ENCODE data around the gene RPP25. TPM values are rescaled to one million over a fixed set of nuclear protein-coding genes. Genes with fewer than 3 reads are reported as not detected.

RPP25 gene
- total RNA-seq, 1 donor from 2014 or later: 4.3 TPM

DNA sequence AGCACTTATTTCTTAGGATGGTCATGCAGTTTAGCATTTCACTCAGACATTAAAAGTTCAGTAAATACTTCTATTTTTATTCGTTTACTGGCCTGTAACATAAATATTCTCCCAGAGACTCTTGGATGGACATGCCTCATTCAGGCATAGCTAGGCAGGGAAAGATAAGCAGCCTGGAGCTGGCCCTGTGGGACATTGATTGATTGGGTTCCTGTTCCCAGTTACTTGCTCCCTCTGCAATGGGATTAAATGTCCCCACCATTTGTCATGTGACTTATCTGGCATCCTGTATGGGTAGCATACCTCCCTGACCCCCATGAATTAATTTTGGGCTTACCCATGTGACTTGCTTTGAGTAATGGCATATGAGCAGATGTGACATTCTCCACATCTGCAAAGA, 36.0 kb upstream of the RPP25 start:
- H3K9me3 Mint-ChIP-seq: no peaks in the 10 kb centered on the region
- intact Hi-C loops (cut with micrococcal nuclease): no loop called here
- DNase-seq (no peak), ATAC-seq (ENCODE audit: low read depth) (no peak)
- TF ChIP-seq, protein P1, sequence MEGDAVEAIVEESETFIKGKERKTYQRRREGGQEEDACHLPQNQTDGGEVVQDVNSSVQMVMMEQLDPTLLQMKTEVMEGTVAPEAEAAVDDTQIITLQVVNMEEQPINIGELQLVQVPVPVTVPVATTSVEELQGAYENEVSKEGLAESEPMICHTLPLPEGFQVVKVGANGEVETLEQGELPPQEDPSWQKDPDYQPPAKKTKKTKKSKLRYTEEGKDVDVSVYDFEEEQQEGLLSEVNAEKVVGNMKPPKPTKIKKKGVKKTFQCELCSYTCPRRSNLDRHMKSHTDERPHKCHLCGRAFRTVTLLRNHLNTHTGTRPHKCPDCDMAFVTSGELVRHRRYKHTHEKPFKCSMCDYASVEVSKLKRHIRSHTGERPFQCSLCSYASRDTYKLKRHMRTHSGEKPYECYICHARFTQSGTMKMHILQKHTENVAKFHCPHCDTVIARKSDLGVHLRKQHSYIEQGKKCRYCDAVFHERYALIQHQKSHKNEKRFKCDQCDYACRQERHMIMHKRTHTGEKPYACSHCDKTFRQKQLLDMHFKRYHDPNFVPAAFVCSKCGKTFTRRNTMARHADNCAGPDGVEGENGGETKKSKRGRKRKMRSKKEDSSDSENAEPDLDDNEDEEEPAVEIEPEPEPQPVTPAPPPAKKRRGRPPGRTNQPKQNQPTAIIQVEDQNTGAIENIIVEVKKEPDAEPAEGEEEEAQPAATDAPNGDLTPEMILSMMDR (IDR thresholded peaks at IDR 0.05): no peak
- ChIA-PET POLR2A (no interaction called here), CTCF (no interaction called here)
- H3K27me3 Mint-ChIP-seq: peaks cover 51% of the 10 kb centered on the region
- H3K4me1 Mint-ChIP-seq: peaks cover 23% of the 10 kb centered on the region
- H3K4me3 Mint-ChIP-seq: no peak overlapping the region
- no peak overlapping the region for H3K27ac Mint-ChIP-seq
- H3K36me3 Mint-ChIP-seq (ENCODE audit: low read depth): no peaks in the 10 kb centered on the region

DNA sequence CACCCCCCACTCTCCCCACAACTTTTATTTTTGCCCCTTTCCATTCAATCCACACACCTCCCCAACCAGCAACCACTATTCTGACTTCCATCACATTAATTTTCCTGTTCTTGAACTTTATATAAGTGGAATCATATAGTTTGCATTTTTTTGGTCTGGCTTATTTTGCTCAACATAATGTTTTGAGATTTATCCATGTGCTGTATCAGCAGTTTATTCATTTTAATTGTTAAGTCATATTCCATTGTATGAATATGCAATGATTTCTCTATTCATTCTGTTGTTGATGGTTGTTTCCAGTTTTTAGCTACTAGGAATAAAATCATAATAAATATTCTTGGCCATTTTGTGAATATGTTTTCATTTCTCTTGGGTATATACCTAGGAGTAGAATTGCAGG, 33.0 kb upstream of the RPP25 start:
- Mint-ChIP-seq H3K27ac (no peak overlapping the region), H3K9me3 (no peaks in the 10 kb centered on the region), H3K4me3 (no peak overlapping the region), H3K4me1 (peaks cover 3% of the 10 kb centered on the region), H3K27me3 (peaks cover 47% of the 10 kb centered on the region), H3K36me3 (ENCODE audit: low read depth) (no peaks in the 10 kb centered on the region)
- intact Hi-C loops (cut with micrococcal nuclease): no loop called here
- POLR2A ChIA-PET: no interaction called here
- no peak for ATAC-seq (ENCODE audit: low read depth)
- TF ChIP-seq, protein P1 (IDR thresholded peaks at IDR 0.05): no peak
- CTCF ChIA-PET: no interaction called here
- DNase-seq: no peak

DNA sequence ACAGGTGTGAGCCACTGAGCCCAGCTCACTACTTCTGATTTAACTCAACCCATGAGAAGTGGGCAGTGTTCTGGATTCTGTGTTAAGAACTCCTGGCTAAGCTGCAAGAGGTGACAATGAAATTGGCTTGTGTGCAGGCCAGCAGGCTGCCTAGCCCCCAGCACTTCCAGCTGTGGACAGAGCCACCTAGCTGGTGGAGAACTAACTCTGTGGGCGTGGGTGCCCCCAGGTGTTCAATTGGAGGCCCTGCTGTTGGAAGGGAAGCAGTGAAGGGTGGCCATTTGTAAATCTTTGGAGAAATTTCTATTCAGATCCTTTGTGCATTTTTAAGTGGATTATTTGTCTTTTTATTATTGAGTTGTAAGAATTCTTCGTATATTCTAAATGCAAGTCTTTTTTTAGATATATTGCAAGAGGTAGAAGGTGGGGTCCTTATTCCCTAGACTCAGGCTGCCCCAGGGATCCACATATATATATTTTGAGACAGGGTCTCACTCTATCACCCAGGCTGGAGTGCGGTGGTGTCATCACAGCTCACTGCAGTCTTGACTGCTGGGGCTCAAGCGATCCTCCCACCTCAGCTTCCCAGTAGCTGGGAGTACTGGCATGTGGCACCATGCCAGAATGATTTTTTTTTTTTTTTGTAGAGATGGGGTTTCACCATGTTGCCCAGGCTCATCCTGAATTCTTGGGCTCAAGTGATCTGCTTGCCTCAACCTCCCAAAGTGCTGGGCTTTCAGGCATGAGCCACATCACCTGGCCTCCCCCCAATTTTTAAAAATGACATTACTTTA, 31.6 kb upstream of the RPP25 start:
- peaks cover 8% of the 10 kb centered on the region for H3K4me1 Mint-ChIP-seq
- ChIA-PET POLR2A (interaction anchor here (0.7 kb wide), 1 partner anchor 135 kb away, joined by 3 read pairs; no protein-coding TSS in a partner anchor), CTCF (interaction anchor here (1.0 kb wide), 1 partner anchor 38 kb away, joined by 3 read pairs; no protein-coding TSS in a partner anchor)
- TF ChIP-seq, protein P1 (IDR thresholded peaks at IDR 0.05): no peak
- ATAC-seq (ENCODE audit: low read depth) (peak; percentile 60), DNase-seq (no peak)
- no peaks in the 10 kb centered on the region for H3K36me3 Mint-ChIP-seq (ENCODE audit: low read depth)
- H3K9me3 Mint-ChIP-seq: no peaks in the 10 kb centered on the region
- H3K27ac Mint-ChIP-seq: no peak overlapping the region
- no peak overlapping the region for H3K4me3 Mint-ChIP-seq
- intact Hi-C loops (cut with micrococcal nuclease): no loop called here
- H3K27me3 Mint-ChIP-seq: peaks cover 46% of the 10 kb centered on the region

DNA sequence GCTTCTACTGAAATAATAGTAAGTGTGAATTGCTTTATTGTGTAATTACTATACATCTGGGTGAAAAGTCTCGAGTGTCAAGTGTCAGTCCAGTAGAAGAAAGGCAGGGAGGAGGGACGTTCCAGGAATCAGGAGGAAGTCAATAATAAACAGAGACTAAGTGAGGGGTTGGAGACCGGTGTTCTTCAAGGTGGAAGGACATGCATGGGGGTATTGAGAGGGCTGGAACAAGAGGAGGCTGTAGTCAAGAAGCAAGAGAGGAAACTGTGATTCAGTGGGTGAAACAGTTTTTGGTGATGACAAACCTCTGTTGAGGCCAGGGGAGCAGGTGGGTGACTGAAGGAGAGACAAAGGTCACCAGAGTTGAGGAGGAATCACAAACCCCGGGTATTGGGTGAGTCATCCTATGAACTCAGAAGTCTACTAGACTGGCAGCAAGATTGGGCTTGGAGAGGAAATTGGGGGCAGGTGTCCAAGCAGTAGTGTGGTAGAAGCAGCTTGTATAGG, 27.2 kb upstream of the RPP25 start:
- Mint-ChIP-seq H3K4me3 (no peak overlapping the region), H3K36me3 (ENCODE audit: low read depth) (no peaks in the 10 kb centered on the region), H3K27me3 (peaks cover 43% of the 10 kb centered on the region), H3K9me3 (no peaks in the 10 kb centered on the region), H3K4me1 (peaks cover 5% of the 10 kb centered on the region), H3K27ac (no peak overlapping the region)
- ChIA-PET POLR2A (no interaction called here), CTCF (no interaction called here)
- intact Hi-C loops (cut with micrococcal nuclease): no loop called here
- ATAC-seq (ENCODE audit: low read depth): peak; percentile 54
- TF ChIP-seq, protein P1 (IDR thresholded peaks at IDR 0.05): no peak
- no peak for DNase-seq

DNA sequence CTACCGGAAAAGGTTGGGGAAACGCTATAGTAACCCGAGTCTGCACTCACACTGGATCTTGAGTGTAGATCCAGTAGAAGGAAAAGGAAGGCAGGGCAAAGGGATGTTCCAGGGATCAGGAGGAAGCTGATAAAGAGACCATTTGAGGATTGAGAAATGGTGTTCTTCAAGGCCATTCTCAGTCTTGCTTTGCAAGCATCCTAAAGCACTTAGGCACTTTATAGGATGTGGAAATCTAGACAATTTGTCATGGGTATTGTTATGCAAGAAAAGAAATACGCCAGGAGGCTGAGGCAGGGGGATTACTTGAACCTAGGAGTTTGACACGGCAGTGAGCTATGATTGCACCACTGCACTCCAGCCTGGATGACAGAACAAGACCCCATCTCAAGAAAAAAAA, 25.6 kb upstream of the RPP25 start:
- intact Hi-C loops (cut with micrococcal nuclease): no loop called here
- ChIA-PET POLR2A (no interaction called here), CTCF (no interaction called here)
- Mint-ChIP-seq H3K36me3 (ENCODE audit: low read depth) (no peaks in the 10 kb centered on the region), H3K4me3 (no peak overlapping the region), H3K4me1 (peaks cover 5% of the 10 kb centered on the region), H3K27me3 (peaks cover 40% of the 10 kb centered on the region), H3K9me3 (no peaks in the 10 kb centered on the region), H3K27ac (no peak overlapping the region)
- ATAC-seq (ENCODE audit: low read depth): no peak
- TF ChIP-seq, protein P1 (IDR thresholded peaks at IDR 0.05): no peak
- no peak for DNase-seq
